ENCODE data around the gene NKTR. TPM values are rescaled to one million over a fixed set of nuclear protein-coding genes. Genes with fewer than 3 reads are reported as not detected.

NKTR gene
- total RNA-seq, 1 donor from 2014 or later, result 41.7 TPM

DNA sequence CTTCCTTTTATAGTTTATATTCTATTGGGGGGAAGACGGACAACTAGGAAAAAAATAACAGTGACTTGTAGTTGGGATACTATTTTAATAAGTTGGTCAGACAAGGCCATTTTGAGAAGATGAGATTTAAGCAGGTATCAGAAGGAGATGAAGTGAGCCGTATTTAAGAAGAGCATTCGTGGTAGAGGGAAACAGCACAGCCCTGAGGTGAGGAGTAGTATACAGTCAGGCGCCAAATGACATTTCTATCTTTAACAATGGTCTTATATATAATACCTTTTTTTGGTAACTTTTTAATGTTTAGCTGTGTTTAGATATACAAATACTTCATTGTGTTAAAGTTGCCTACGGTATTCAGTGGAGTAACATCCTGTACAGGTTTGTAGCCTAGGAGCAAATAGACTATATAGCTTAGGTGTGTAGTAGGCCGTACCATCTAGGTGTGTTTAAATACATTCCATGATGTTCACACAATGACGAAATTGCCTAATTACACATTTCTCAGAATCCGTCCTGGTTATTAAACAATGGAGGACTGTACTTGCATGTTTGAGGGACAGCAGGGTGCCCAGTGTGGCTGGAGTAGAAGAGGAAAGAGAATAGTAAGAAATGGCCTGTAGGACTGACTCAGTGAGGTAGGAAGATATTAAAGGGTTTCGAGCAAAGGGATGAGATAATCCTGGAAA, 1.6 kb downstream of the NKTR start:
- peaks cover 0 to 2% of the 10 kb centered on the region in 2 donors for H3K36me3 ChIP-seq
- H3K27ac ChIP-seq, result peak overlapping the region; percentile 95 to 97
- no peak for DNase-seq (ENCODE audit: low spot score in 2 of 2)
- intact Hi-C loops (cut with DNase I), result loop anchor here (2.0 to 5.0 kb wide), 2 partner anchors 53 to 145 kb away; no protein-coding TSS in a partner anchor
- TF ChIP-seq CTCF (IDR thresholded peaks at IDR 0.05), result no peak
- no peaks in the 10 kb centered on the region for H3K27me3 ChIP-seq
- peak overlapping the region; percentile 85 to 89 for H3K4me3 ChIP-seq
- peaks cover 0 to 11% of the 10 kb centered on the region in 2 donors for H3K4me1 ChIP-seq
- no peaks in the 10 kb centered on the region for H3K9me3 ChIP-seq

GRCh38 chr3:42602961-42603360, 2.5 kb downstream of the NKTR start:
- DNase-seq (ENCODE audit: low spot score in 2 of 2), result no peak
- H3K4me1 ChIP-seq, result peaks cover 0 to 11% of the 10 kb centered on the region in 2 donors
- intact Hi-C loops (cut with DNase I), result loop anchor here (5.0 kb wide), 1 partner anchor 144 kb away; no protein-coding TSS in a partner anchor
- no peak overlapping the region for H3K4me3 ChIP-seq
- H3K27me3 ChIP-seq, result no peaks in the 10 kb centered on the region
- H3K27ac ChIP-seq, result no peak overlapping the region
- peaks cover 0 to 2% of the 10 kb centered on the region in 2 donors for H3K36me3 ChIP-seq
- no peak for TF ChIP-seq CTCF (IDR thresholded peaks at IDR 0.05)
- no peaks in the 10 kb centered on the region for H3K9me3 ChIP-seq

GRCh38 chr3:42605546-42606173, 5.2 kb downstream of the NKTR start:
- no peak for TF ChIP-seq CTCF (IDR thresholded peaks at IDR 0.05)
- H3K4me1 ChIP-seq, result peaks cover 0 to 11% of the 10 kb centered on the region in 2 donors
- peaks cover 5 to 18% of the 10 kb centered on the region in 2 donors for H3K36me3 ChIP-seq
- H3K27ac ChIP-seq, result no peak overlapping the region
- DNase-seq (ENCODE audit: low spot score in 2 of 2), result no peak
- H3K9me3 ChIP-seq, result no peaks in the 10 kb centered on the region
- H3K27me3 ChIP-seq, result no peaks in the 10 kb centered on the region
- intact Hi-C loops (cut with DNase I), result no loop called here
- no peak overlapping the region for H3K4me3 ChIP-seq

GRCh38 chr3:42608581-42608980, 8.1 kb downstream of the NKTR start:
- Histone ChIP-seq H3K27ac (no peak overlapping the region), H3K4me1 (peaks cover 3 to 6% of the 10 kb centered on the region in 2 donors), H3K9me3 (no peaks in the 10 kb centered on the region), H3K4me3 (no peak overlapping the region), H3K36me3 (peaks cover 5 to 18% of the 10 kb centered on the region in 2 donors), H3K27me3 (no peaks in the 10 kb centered on the region)
- intact Hi-C loops (cut with DNase I), result no loop called here
- no peak for TF ChIP-seq CTCF (IDR thresholded peaks at IDR 0.05)
- DNase-seq (ENCODE audit: low spot score in 2 of 2), result no peak

DNA sequence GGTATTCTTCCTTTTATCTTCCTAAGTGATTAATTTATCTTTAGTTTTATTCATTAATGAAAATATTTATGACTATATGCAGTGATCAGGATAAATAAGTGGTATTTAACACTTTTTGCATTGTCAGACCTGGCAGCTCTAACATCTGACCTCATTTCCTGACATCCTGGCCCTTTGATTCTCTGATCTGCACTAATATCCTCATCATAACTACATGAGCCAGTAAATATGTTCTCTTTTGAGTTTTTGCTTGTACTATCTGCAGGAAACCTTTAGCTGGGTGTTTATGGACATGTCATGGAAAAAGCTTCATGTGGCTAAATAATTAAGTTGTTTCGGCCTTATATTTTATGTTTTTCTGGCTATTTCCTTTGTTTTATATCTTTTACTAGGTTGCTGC, 10.5 kb downstream of the NKTR start:
- no peak overlapping the region for H3K4me3 ChIP-seq
- H3K27me3 ChIP-seq, result no peaks in the 10 kb centered on the region
- H3K4me1 ChIP-seq, result peaks cover 3 to 11% of the 10 kb centered on the region in 2 donors
- TF ChIP-seq CTCF (IDR thresholded peaks at IDR 0.05), result no peak
- no peak for DNase-seq (ENCODE audit: low spot score in 2 of 2)
- no peaks in the 10 kb centered on the region for H3K9me3 ChIP-seq
- peaks cover 2 to 18% of the 10 kb centered on the region in 2 donors for H3K36me3 ChIP-seq
- intact Hi-C loops (cut with DNase I), result no loop called here
- no peak overlapping the region for H3K27ac ChIP-seq

All from ascending aorta (tissue), 2 donors.